Stimulated activated CD4-positive, alpha-beta T cell treated with anti-CD3 and anti-CD28 coated beads, TNF-alpha, amount 100 ng/mL, for 1 hour (primary cell): ENCODE data around the gene CCDC92B.
"Not testable (repeated sequence)": the region's sequence is repeated elsewhere in the genome, so short reads cannot be mapped to it uniquely, and the experiment has no call there.

Experiments
- DNase-seq, 3 donors: peaks; one replicate each; pipeline ENCODE4 v3.0.0-alpha.2; 2020; ENCODE audit warnings: low read depth in 3 of 3, low spot score in 1 of 3

CCDC92B gene

DNA sequence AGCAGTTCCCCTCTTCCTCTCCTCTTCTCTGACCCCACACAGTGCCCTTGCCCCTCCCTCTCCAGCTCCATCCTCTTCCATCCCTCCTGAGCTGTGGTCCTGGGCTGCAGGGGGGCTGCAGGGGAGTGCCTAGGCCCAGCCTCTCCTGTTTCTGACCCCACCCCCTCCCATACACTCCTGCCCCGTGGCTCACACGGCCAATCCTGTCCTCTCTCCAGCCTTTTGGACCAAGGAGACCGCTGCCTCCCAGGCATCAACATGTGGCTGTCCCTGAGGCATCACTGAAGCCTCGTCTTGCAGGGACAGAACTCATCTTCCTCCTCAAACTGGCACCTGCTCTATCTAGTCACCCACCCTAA, 44.6 kb downstream of the CCDC92B start:
- DNase-seq = no peak

DNA sequence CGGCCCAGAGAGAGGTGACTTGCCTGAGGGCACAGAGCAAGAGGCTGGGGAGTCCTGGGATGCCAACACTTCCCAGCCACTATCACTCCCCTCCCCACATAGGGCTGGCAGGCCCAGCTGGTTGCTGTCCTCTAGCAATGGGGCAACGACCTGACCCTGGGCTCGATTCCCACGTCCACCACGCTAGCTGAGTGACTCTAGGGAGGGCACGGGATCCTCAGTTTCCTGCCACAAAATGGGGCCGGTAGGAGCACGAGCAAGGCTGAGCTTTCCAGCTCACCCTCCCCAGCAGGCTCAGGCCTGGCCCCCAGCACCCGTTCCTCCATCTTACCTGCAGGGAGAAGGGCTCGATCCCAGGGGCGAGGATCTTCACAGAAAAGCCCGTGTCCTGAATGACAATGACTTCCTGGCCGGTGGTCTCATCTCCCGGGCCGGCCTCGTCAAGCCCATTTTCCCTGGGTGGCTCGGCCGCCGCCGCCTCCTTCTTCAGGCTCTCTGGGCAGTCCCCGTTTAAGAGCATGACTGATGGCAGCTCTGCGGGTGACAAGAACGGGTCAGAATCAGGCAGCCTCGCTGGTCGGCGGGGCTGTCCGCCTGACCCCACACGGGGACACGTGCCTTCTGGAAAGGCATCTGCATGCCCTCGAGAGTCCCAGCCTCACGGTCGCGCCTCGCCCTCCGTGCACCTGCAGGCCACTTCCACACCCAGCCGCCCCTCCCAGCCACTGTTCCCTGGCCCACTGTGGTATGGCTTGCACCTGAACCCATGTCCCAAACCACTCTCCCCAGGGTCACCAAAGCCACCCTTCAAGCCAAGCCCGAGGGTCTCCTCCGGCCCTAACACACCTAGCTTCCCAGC, 45.2 kb downstream of the CCDC92B start:
- DNase-seq = no peak

DNA sequence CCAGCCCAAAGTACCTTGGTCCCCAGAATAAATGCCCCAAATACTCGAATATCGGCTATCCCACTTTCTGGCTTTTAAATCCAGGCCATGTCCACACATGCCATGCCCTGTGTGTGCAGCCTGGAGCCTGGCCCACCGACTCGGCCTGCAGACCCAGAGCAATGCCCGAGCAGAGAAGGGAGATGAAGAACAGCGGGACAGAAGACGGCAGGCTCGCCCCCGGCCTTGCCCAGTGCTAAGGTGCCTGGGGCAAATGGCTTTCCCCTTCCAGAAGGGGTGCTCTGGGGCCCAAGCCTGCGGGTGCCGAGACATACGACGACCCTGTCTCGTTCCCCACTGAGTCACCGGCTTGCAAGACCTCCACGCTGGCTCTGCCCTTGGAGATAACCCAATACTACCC, 45.8 kb downstream of the CCDC92B start:
- no peak for DNase-seq

DNA sequence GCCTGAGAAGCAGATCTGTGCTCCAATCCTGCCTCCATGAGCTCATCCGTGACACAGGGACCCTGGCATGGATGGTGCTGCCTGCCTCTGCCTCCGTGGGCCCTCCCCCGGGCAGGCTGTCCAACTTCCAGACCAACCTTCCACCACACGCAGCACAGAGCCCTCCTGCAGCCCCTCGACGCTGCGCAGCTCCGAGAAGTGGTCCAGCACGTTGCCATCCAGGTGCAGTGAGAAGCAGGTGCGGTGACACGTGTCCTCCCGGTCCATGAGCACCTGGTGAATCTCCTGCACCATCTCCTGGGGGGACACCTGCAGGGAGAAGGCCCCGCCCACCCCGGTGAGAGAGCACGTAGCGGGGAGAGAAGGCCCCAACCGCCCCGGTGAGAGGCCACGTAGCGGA, 46.3 kb downstream of the CCDC92B start:
- no peak for DNase-seq

DNA sequence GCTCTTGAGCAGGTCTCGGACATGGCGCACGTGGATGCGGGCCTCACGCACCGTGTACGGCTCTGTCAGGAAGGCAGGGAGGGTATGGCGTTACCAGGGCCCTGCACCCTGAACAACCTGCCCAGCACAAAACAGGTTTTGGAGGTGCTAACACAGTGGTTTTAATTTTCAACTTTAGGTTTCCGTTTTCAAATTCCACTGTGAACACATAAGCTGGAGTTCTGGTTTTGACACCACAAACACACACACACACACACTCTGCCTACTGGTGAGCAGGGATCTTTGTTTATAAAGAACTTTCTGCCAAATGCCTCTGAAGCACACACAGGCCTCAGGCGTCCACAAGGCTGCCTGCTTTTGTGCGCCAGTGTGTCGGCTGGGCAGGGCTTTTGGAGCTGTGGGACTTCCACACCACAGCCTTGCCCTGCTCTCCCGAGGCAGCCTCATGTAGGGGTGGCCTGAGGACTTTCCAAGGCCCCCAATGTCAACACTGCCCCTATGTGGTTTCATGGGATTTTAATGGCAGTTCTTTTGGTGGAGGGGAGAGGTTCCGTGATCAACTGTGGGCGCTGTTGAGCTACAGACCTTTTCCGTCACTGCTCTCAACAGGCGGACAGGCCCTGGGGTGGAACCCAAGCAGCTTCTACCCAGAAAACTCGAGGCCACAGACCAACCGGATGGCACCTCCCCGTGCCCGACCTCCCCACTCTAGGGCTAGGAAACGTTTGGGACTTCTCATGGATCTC, 47.3 kb downstream of the CCDC92B start:
- no peak for DNase-seq

DNA sequence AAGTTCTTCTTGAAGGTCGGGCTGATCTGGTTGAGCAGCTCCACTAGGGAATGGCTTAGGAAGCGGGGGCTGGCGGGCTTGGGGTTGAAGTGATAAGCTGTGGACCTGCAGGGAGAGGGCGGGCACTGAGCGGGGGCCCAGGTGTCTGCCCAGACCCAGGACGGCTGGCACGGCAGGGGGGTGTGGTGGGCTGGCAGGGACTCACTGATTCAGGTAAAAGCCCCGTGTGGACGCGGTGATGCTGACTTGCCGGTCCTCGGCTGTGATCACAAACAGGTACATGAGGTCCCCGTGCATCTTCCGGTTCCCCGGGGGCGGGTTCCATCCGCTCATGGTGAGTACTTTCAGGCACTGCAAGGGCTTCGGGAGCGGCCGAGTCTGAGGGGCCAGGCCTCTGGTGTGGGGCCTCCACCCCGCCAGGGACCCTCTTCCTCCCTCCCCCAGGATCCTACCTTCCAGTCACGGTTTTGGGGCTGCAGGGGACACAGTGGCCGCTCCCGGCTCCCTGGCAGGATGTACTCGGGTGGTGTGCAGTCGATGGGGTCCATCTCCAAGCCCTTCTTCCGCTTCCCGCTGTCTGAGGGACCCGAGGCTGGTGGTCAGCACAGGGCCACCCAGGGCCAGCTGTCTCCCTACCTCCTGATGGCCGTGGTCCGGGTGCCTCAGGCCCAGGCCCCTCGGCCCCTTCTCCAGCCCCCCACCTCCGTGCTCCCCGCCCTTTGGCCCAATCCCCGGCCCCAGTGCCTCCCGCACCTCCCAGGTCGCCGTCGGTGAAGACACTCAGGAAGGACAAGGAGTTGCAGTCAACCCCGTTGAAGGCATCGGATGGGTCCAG, 48.1 kb downstream of the CCDC92B start:
- no peak for DNase-seq

DNA sequence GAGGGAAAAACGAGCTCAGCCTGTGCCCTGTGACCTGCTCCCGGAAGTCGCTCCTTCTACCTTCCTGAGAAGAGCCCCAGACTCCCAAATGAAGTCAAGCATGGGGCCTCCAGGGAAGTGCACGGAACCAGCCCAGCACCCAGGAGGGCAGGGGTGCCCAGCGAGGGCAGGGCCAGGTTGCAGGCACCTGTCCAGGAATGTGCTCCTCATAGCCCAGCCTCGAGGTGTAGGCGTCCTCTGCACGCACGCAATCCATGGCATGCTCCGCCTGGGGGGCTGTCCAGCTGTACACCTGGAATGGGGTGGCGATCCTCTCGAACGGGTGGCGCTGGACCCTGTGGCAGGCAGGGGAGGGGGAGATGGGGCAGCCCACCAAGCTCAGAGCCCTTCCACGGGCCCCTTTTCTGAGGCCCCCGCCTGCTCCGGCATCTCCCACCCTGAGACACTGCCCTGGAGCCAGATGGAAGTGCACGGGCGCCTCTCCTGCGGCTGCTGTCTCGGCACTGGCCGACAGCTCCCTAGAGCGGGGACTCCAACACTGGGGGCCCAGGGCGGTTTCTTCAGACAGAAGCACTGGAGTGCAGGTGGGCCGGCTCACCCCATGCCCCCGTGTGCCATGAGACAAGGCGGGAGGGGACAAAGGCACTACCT, 48.8 kb downstream of the CCDC92B start:
- DNase-seq = no peak

DNA sequence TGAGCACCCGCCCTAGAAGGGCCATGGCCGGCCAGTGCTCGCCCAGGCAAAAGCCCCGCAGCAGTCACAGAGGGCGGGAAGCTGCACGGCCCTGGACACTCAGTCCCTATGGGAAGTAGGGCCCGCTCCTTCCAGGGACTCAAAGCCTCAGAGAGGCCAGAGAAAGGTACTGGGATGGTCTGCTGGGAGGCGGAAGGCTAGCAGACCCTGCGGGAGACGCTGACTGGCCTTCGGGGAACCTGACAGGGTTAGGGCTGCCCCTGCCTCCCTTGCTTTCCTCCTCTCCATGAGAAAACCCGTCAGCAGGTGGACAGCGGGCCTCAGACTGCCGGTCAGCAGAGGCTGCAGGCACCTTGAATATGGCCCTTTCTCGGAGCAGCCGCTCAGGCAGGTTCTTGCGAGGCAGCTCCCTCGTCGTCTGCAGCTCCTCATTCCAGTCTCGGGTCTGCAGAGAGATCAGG, 49.4 kb downstream of the CCDC92B start:
- no peak for DNase-seq

DNA sequence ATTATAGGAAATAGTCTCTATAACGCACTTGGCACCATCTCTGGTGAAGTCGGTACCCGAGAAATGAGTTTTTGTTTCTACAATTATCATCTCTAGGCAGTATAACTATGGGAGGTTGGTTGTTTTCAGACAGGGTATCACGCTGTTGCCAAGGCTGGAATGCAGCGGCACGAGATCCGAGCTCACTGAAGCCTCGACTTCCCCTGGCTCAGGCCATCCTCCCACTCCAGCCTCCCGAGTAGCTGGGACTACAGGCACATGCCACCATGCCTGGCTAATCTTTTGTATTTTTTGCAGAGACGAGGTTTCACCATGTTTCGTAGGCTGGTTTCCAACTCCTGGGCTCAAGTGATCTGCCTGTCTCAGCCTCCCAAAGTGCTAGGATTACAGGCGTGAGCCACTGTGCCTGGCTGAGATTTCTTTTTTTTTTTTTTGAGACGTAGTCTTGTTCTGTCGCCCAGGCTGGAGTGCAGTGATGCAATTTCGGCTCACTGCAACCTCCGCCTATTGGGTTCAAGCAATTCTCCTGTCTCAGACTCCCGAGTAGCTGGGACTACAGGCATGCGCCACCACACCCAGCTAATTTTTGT, 50.1 kb downstream of the CCDC92B start:
- not testable (repeated sequence) for DNase-seq

DNA sequence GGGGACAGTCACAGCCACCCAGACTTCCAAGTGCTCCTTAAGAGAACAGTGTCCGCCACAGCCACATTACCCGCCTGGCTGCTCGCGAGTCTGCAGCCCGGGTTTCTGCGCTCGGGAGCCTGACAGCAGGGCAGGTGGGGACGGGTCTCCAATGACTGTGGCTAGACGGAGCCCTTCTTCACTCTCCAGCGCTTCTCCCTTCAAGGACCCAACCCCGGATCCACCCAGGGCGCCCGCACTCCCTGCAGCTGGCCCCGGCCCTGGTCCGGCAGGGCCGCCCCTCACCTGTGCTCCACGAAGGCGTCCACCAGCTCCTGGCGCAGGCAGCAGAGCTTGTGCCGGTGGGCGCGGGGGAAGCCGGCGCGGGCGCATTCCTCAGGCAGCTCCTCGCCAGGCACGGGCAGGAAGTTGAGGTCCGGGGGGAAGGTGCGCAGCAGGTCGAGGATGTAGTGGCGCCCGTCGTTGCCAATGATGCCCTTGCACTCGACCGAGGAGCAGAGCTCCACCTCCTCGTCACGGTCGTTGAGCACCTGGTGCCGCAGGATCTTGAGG, 51.8 kb downstream of the CCDC92B start:
- DNase-seq = no peak

DNA sequence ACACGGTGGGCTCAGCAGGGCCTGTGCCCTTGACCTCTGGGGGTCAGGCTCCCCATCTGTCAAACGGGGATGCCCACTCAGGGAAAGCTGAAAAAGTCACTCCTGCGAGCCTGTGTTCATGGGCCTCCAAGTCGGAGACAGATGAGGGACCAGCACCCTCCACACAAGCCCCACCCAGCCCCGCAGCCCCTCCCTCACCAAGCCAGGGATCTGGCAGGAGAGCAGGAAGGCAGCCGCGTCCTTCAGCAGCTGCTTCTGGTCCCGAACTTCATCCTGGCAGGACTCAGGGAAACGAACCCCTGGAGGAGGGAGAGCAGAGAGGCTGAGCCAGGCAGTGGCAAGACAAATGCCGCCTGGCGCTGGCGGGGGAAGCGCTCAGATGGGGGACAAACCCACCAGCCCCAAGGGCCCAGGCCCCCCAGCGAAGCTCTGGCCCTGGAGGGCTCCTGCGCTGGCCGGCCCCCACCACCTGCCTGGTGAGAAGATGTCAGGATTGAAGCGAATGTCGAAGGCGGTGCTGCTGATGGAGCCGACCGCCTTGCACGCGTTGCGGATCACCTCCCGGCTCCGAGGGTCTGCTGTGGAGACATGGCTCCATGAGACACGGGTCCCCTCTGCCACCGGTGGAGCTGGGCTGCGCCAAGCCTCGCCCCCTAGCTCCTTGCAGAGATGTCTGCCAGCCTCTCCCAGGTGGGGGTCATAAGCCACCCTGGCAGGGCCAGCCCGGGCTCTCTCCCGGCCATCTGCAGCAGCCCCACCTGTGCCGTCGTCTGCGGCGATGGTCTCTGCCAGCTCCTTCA, 53.3 kb downstream of the CCDC92B start:
- no peak for DNase-seq

DNA sequence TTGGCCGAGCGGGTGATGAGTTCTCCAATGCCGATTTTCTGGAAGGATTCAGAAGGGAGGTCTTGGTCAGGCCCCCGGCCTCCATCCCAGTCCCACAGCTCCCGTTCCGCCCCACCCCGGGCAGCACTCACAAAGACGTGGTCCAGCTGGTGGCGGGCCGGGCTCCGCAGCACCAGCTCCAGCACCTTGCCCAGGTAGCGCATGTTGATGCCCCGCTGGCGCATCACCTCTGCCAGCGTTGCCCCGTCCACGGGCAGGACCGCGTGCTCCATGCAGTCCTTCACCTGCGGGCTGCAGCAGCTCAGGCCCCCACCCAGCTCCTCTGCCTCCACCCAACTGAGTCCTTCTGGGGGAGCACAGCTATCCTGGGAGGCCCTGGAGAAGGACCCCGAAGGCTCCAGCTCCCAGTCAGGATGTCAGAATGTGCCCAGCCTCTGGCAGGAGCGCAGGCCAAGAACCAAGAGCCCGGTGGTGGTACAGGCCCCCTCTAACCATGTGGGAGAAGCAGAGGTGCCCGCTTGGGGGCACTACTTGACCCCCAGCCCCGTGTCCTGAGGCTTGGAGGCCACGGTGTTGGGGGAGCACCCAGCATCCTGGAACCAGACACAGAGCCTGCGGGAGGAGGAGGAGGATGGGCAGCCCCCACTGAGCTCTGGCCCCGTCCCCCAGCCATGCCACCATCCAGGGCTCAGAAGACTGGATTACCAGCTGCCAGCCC, 54.0 kb downstream of the CCDC92B start:
- DNase-seq = no peak

DNA sequence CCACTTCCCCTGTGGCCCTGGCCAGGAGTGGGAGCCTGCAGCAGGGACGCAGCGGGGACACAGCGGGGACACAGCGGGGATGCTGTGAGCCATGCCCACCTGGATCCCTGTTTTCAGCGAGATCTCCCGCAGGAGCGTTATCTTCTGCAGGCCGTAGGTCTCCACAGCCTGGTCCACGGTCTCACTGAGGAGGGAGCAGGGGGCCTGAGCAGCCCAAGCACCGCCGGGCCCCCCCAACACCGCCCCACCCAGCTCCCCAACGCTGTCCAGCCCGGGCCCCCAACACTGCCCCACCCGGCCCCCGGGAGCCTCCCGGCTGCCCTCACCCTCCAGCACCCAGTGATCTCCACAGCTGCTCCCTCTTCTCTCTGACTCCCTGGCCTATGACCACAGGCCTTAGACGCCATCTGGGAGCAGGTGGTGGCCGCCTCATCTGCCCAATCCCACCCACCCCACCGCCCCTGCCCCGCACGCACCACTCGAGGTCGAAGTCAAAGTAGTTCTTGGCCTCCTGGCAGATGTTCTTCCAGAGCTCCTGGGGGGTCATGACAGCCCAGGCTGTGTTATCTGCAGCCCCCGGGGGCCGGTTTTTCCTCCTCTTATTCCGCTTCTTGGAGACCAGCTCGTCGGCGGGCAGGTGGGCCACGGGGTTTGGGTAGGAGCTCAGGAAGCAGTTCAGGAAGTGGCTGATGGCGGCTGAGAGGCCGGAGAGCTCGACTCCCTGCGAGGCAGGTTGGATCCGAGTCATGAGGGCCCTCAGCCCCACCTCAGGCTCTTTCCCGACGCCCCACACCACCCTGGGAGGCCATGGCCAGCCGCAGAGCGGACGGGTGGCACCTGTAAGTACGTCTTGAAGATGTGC, 54.8 kb downstream of the CCDC92B start:
- DNase-seq = no peak

DNA sequence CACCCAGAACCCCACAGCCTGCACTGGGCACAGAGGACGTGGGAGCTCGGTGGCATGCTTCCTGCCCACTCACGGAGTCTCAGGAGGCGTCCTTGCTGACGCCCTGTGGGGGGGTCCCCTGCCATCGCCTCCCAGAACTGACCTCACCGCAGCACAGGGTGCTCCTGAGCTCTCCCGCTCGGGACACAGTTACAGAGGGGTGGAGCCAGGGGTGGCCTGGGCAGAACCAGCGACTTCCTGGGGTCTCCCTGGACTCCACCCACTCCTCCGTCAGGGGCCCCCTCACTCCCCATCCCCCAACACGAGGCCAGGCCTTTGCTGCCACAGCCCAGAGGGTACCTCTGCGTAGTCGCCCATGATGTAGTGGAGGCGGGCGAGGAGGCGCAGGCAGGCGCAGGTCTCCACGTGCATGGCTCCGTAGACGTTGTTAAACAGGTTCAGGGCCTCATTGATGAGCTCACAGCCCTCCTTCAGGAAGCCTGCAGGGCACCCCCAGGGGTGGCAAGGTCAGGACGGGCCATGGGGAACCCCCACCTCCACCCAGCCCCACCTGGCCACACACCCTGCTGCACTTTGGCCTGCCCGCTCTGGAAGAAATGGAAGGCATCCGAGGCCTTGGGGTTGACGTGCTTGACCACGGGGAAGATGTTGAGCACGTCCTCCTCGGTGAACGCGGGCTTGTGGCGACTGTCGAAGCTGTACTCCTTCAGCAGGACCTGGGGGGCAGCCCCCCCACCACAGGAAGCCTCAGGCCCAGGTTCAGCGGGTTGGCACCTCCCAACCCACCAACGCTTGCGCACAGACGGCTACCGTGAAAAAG, 55.7 kb downstream of the CCDC92B start:
- no peak for DNase-seq

DNA sequence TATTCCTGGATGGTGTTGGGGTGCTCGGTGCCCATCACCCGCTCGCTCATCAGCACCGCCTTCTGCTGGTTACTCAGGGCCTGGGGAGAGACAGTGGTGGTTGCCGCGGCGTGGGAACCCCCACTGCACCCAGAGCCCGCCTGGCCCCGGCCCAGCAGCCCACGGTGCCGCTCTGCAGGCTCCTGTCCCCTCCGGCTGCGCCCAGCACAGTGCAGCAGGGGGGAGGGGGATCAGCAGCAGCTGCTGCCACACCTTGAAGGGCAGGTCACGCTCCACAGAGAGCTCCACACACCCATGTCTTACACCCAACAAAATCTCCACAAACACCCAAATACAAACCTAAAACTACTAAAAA, 56.7 kb downstream of the CCDC92B start:
- DNase-seq = no peak

DNA sequence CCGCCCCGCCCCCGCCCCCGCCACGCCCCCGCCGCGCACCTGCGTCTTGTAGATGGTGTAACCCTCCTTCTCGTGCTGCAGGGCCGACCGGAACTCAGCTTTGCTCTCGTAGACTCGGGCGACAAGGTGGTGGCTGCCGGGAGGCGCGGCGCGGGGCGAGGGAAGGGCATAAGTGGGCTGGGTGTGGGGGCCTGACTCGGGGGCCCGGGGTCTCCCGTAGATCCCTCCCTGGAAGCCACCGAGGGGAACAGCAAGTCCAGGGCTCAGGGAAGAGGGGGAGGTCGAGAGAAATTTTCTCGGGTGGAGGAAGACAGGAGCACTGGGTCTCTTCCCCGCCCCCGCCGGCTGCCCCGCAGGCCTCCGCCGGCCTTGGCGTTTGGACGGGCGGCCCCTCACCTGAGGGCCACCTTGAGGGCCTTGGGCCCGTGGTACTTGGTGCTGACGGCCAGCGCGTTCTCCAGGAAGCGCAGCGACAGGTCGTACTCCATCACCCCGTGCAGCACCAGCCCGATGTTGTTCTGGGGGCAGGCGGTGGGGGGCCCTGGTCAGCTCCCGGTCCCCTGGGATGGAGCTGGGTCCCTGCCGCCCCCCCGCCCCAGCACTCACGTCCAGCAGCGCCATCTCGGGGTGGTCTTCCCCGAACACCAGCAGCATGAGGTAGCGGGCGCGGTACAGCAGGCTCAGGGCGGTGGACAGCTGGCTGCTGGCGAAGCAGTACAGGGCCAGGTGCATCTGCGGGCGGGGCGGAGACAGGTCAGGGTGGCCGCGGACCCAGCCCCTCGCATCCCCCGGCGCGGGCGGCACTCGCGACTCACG, 57.3 kb downstream of the CCDC92B start:
- no peak for DNase-seq
